ENCODE results near the gene GRAP2.

Gene GRAP2

GRCh38 chr22:39925273-39925672 is 24.4 kb downstream of the GRAP2 start:
- TF ChIP-seq GATA1 (IDR thresholded peaks at IDR 0.05; ENCODE audit: low read depth, low read length) (no peak), POLR2A (IDR thresholded peaks at IDR 0.05; ENCODE audit: low read length) (no peak)
- DNase-seq: no peak

GRCh38 chr22:39925909-39926679 is 25.2 kb downstream of the GRAP2 start:
- TF ChIP-seq GATA1 (IDR thresholded peaks at IDR 0.05; ENCODE audit: low read depth, low read length): no peak
- TF ChIP-seq POLR2A (IDR thresholded peaks at IDR 0.05; ENCODE audit: low read length): no peak
- no peak for DNase-seq

- no peak for DNase-seq
- TF ChIP-seq POLR2A (IDR thresholded peaks at IDR 0.05; ENCODE audit: low read length): no peak
- no peak for TF ChIP-seq GATA1 (IDR thresholded peaks at IDR 0.05; ENCODE audit: low read depth, low read length)
These were observed 25.9 kb downstream of the GRAP2 start for GRCh38 chr22:39926753-39927152.

- no peak for DNase-seq
- TF ChIP-seq GATA1 (IDR thresholded peaks at IDR 0.05; ENCODE audit: low read depth, low read length) (no peak), POLR2A (IDR thresholded peaks at IDR 0.05; ENCODE audit: low read length) (no peak)
These were observed 26.7 kb downstream of the GRAP2 start for GRCh38 chr22:39927544-39927943.

GRCh38 chr22:39928536-39929520 is 27.9 kb downstream of the GRAP2 start:
- no peak for TF ChIP-seq GATA1 (IDR thresholded peaks at IDR 0.05; ENCODE audit: low read depth, low read length)
- TF ChIP-seq POLR2A (IDR thresholded peaks at IDR 0.05; ENCODE audit: low read length): no peak
- DNase-seq: no peak

- DNase-seq: no peak
- no peak for TF ChIP-seq POLR2A (IDR thresholded peaks at IDR 0.05; ENCODE audit: low read length)
- no peak for TF ChIP-seq GATA1 (IDR thresholded peaks at IDR 0.05; ENCODE audit: low read depth, low read length)
These were observed 30.4 kb downstream of the GRAP2 start for GRCh38 chr22:39931251-39931650.

DNA sequence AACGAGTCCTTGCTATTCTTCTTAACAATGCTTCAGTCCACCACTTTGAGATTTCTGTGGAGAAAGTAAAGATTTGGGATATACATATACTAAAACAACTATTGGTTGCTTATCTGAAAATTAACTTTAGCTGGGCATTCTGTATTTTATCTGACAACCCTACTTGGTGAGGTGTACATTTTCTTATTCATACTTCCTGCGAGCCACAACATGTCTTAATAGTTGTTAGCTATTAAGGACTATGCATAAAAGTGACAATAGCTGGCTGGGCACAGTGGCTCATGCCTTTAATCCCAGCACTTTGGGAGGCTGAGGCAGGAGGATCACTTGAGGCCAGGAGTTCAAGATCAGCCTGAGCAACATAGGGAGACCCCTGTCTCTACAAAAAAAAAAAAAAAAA is 31.3 kb downstream of the GRAP2 start:
- DNase-seq: no peak
- no peak for TF ChIP-seq GATA1 (IDR thresholded peaks at IDR 0.05; ENCODE audit: low read depth, low read length)
- no peak for TF ChIP-seq POLR2A (IDR thresholded peaks at IDR 0.05; ENCODE audit: low read length)

- DNase-seq: peak; percentile 84 to 85
- TF ChIP-seq GATA1 (IDR thresholded peaks at IDR 0.05; ENCODE audit: low read depth, low read length) (no peak), POLR2A (IDR thresholded peaks at IDR 0.05; ENCODE audit: low read length) (no peak)
These were observed 32.2 kb downstream of the GRAP2 start for GRCh38 chr22:39932918-39933649.

- no peak for DNase-seq
- TF ChIP-seq GATA1 (IDR thresholded peaks at IDR 0.05; ENCODE audit: low read depth, low read length) (no peak), POLR2A (IDR thresholded peaks at IDR 0.05; ENCODE audit: low read length) (no peak)
These were observed 32.9 kb downstream of the GRAP2 start for GRCh38 chr22:39933741-39934140.

GRCh38 chr22:39935116-39935515 is 34.2 kb downstream of the GRAP2 start:
- TF ChIP-seq POLR2A (IDR thresholded peaks at IDR 0.05; ENCODE audit: low read length) (no peak), GATA1 (IDR thresholded peaks at IDR 0.05; ENCODE audit: low read depth, low read length) (no peak)
- DNase-seq: no peak

- TF ChIP-seq GATA1 (IDR thresholded peaks at IDR 0.05; ENCODE audit: low read depth, low read length) (no peak), POLR2A (IDR thresholded peaks at IDR 0.05; ENCODE audit: low read length) (no peak)
- no peak for DNase-seq
These were observed 34.7 kb downstream of the GRAP2 start for GRCh38 chr22:39935612-39936011.

DNA sequence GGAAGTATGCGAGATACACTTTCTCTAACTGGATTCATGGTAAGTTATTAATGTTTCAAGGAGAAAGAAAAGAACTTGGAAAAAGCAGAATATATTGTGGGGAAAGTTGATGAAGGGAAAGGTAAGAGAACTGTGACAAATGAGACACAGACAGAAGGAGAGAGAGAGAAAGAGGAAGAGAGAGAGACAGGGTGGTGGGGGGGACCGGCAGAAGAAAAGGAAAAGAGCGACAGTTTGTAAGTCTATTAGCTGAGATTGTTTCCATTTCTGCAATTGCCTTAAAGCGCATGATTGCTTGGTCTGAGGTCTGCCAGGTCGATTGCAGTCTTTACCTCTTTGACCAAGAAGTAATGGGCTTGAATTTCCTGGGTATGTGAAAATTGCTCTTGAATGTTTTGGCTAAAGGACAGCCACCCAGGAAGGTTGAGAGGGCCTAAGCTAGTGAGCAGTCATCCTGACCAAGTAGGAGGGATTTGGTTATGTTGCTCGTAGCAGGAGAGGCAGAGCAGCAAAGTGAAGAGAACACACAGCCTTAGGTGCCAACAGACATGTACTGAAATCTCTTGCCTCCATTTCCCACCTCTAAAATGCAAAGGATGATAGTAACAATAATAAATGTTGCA is 35.8 kb downstream of the GRAP2 start:
- TF ChIP-seq GATA1 (IDR thresholded peaks at IDR 0.05; ENCODE audit: low read depth, low read length): no peak
- TF ChIP-seq POLR2A (IDR thresholded peaks at IDR 0.05; ENCODE audit: low read length): no peak
- DNase-seq: no peak

DNA sequence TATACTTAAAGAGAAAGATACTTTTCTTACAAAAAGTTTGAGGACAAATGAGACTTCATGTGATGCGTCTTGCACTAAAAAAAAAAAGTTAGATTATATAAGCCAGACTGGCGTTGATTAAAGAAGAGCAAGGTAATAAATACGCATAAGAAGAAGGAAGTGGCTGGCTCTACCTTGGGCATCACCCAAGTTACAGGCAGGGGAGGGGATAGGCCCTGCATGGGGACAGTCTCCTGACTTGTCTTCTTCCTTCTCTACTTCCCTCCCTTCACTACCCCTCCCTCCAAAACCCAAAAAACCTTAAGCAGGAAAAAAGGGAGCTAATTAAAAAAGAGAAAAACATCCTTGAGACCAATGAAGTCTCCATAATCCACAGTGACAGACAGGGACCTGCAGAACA is 37.0 kb downstream of the GRAP2 start:
- no peak for DNase-seq
- no peak for TF ChIP-seq POLR2A (IDR thresholded peaks at IDR 0.05; ENCODE audit: low read length)
- TF ChIP-seq GATA1 (IDR thresholded peaks at IDR 0.05; ENCODE audit: low read depth, low read length): no peak

Data from erythroblast (primary cell).